Caco-2 (cell line): ENCODE results near the gene ARHGEF2. TPM values are rescaled to one million over a fixed set of nuclear protein-coding genes. Genes with fewer than 3 reads are reported as not detected.

Source experiments
- BruUV-seq: library from RNA; stranded (reverse); fragments of 400-500 nt; replicated peaks from 2 replicates; lab custom pipeline; 2021; lab: Mats Ljungman, UMichigan
- CTCF ChIA-PET: fragments of 300-600 bp; sonication (Branson Sonifier 250); formaldehyde crosslinking; loops from one replicate; lab custom pipeline; 2022; ENCODE audit warnings: antibody characterized with exemption; lab: Charles Lee
- POLR2A ChIA-PET: fragments of 300-600 bp; sonication (Branson Sonifier 250); formaldehyde crosslinking; loops from one replicate; lab custom pipeline; 2022; ENCODE audit warnings: antibody characterized with exemption; lab: Charles Lee
- DNase-seq, 2 experiments: peaks; one replicate each; pipeline versions ENCODE4 v3.0.0 to v3.0.0-alpha.2; 2020 to 2022
- H3K27me3 ChIP-seq: replicated peaks from 2 replicates; pipeline ENCODE4 v1.6.0; 2011; ENCODE audit warnings: low read length; ENCODE audit not compliant: control insufficient read depth, insufficient read depth
- H3K36me3 ChIP-seq: 2 replicates; pipeline ENCODE4 v1.5.1; 2011; ENCODE audit warnings: low read length; ENCODE audit not compliant: control insufficient read depth, insufficient read depth
- H3K4me1 ChIP-seq: fragments of 250-450 bp; sonication (Bioruptor Pico); 2 replicates; pipeline ENCODE4 v1.5.1; 2020; ENCODE audit warnings: mild to moderate bottlenecking
- H3K4me3 ChIP-seq: 2 replicates; pipeline ENCODE4 v1.5.1; 2011; ENCODE audit warnings: low read depth, mild to moderate bottlenecking, control low read depth, low read length
- H3K9me3 ChIP-seq: fragments of 250-450 bp; sonication (Bioruptor Pico); 2 replicates; pipeline ENCODE4 v1.5.1; 2020; ENCODE audit warnings: mild to moderate bottlenecking, moderate library complexity
- H3K27ac Mint-ChIP-seq: one replicate; pipeline ENCODE4 v1.8.0; 2022; ENCODE audit warnings: mixed read lengths; ENCODE audit not compliant: unreplicated experiment
- H3K27me3 Mint-ChIP-seq: one replicate; pipeline ENCODE4 v1.8.0; 2022; ENCODE audit warnings: mixed read lengths; ENCODE audit not compliant: insufficient read depth, unreplicated experiment
- H3K36me3 Mint-ChIP-seq: one replicate; pipeline ENCODE4 v1.8.0; 2022; ENCODE audit warnings: mild to moderate bottlenecking, mixed read lengths; ENCODE audit not compliant: insufficient read depth, unreplicated experiment
- H3K4me1 Mint-ChIP-seq: one replicate; pipeline ENCODE4 v1.8.0; 2022; ENCODE audit warnings: low read depth, mixed read lengths; ENCODE audit not compliant: unreplicated experiment
- H3K4me3 Mint-ChIP-seq: one replicate; pipeline ENCODE4 v1.8.0; 2022; ENCODE audit warnings: mild to moderate bottlenecking, moderate library complexity, mixed read lengths; ENCODE audit not compliant: unreplicated experiment
- H3K9me3 Mint-ChIP-seq: one replicate; pipeline ENCODE4 v1.8.0; 2022; ENCODE audit warnings: mixed read lengths; ENCODE audit not compliant: unreplicated experiment
- intact Hi-C: fragments of 100-400 bp; cut with micrococcal nuclease; formaldehyde crosslinking; loops from one replicate; pipeline ENCODE4 v1.10.0; 2022; ENCODE audit not compliant: unreplicated experiment
- total RNA-seq: library from RNA; stranded (reverse); gene quantifications from 2 replicates; pipeline ENCODE4 v1.2.3, GENCODE V29; 2022
- TF ChIP-seq, protein P1 (sequence below), 2 experiments: fragments of 200-600 bp in 1 of 2; IDR thresholded peaks; 1 replicate in 1 of 2; 2 replicates in 1 of 2; pipeline versions ENCODE4 v1.5.1 to v1.8.0; 2011 to 2022; ENCODE audit warnings: antibody characterized with exemption in 1 of 2, control low read depth in 1 of 2, inconsistent platforms in 1 of 2, low read depth in 1 of 2, low read length in 1 of 2, mild to moderate bottlenecking in 1 of 2, moderate library complexity in 1 of 2; ENCODE audit not compliant: insufficient read depth in 1 of 2, severe bottlenecking in 1 of 2, unreplicated experiment in 1 of 2

ARHGEF2 gene
- total RNA-seq, 1 experiment from 2014 or later = 60.3 TPM

DNA sequence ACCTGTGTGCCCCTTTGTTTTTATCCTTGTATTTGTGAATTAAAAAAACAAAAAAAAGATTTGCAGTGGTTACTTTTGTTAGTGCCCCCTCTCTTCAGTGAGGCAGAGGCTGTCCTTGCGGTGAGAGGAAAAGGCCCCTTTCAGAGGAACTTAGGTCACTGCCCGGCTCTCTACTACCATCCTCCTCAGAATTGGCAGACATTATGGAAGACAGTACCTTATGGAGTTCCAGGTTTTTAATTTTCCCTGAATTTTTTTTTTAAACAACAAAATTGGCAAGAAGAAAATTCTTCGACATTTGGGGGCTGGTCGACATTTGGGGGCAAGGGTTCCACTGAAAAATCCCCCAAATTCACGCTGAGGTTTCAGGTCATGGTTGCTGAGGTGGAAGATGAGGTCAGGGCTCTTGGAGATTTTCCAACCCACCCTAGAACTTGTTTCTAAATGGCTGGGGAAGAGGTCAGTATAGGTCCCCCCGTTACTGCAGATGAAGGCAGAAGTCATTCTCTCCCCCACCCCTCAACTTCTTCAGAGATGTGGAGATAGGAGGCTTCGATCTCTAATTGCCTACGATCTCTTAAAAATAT is 31.6 kb downstream of the ARHGEF2 start:
- Mint-ChIP-seq H3K9me3 (no peaks in the 10 kb centered on the region), H3K36me3 (peaks cover 78% of the 10 kb centered on the region), H3K4me3 (no peak overlapping the region), H3K27ac (no peak overlapping the region), H3K4me1 (peaks cover 11% of the 10 kb centered on the region), H3K27me3 (no peaks in the 10 kb centered on the region)
- no peak overlapping the region for H3K4me3 ChIP-seq
- H3K36me3 ChIP-seq = peaks cover 2% of the 10 kb centered on the region
- BruUV-seq = no TSS peak
- no peaks in the 10 kb centered on the region for H3K27me3 ChIP-seq
- ChIA-PET CTCF (no interaction called here), POLR2A (no interaction called here)
- intact Hi-C loops = no loop called here
- peaks cover 9% of the 10 kb centered on the region; the same call in 1 of the 2 replicates for H3K4me1 ChIP-seq
- no peaks in the 10 kb centered on the region for H3K9me3 ChIP-seq
- TF ChIP-seq, protein P1, sequence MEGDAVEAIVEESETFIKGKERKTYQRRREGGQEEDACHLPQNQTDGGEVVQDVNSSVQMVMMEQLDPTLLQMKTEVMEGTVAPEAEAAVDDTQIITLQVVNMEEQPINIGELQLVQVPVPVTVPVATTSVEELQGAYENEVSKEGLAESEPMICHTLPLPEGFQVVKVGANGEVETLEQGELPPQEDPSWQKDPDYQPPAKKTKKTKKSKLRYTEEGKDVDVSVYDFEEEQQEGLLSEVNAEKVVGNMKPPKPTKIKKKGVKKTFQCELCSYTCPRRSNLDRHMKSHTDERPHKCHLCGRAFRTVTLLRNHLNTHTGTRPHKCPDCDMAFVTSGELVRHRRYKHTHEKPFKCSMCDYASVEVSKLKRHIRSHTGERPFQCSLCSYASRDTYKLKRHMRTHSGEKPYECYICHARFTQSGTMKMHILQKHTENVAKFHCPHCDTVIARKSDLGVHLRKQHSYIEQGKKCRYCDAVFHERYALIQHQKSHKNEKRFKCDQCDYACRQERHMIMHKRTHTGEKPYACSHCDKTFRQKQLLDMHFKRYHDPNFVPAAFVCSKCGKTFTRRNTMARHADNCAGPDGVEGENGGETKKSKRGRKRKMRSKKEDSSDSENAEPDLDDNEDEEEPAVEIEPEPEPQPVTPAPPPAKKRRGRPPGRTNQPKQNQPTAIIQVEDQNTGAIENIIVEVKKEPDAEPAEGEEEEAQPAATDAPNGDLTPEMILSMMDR (IDR thresholded peaks at IDR 0.05; ENCODE audit: insufficient read depth in 1 of 2, low read depth in 1 of 2, low read length in 1 of 2, severe bottlenecking in 1 of 2, unreplicated experiment in 1 of 2) = no peak
- DNase-seq = no peak

- Mint-ChIP-seq H3K9me3 (no peaks in the 10 kb centered on the region), H3K36me3 (peaks cover 71% of the 10 kb centered on the region), H3K4me1 (peaks cover 19% of the 10 kb centered on the region), H3K27me3 (no peaks in the 10 kb centered on the region), H3K4me3 (no peak overlapping the region), H3K27ac (peak overlapping the region; percentile 65)
- intact Hi-C loops = no loop called here
- Histone ChIP-seq H3K9me3 (no peaks in the 10 kb centered on the region), H3K27me3 (no peaks in the 10 kb centered on the region), H3K4me3 (no peak overlapping the region), H3K4me1 (peaks cover 18% of the 10 kb centered on the region), H3K36me3 (no peaks in the 10 kb centered on the region; the same call in 1 of the 2 replicates)
- no peak for DNase-seq
- CTCF ChIA-PET = interaction anchor here (0.6 to 1.3 kb wide), 4 partner anchors 34 to 51 kb away, joined by 3 to 6 read pairs (median 3); no protein-coding TSS in a partner anchor
- TF ChIP-seq, protein P1 (IDR thresholded peaks at IDR 0.05; ENCODE audit: insufficient read depth in 1 of 2, low read depth in 1 of 2, low read length in 1 of 2, severe bottlenecking in 1 of 2, unreplicated experiment in 1 of 2) = no peak
- no TSS peak for BruUV-seq
- POLR2A ChIA-PET = interaction anchor here (1.2 kb wide), 1 partner anchor 10 kb away, joined by 3 read pairs; the partner anchor contains the start of gene KHDC4
Observed at GRCh38 chr1:155944444-155944799, 33.9 kb downstream of the ARHGEF2 start.

DNA sequence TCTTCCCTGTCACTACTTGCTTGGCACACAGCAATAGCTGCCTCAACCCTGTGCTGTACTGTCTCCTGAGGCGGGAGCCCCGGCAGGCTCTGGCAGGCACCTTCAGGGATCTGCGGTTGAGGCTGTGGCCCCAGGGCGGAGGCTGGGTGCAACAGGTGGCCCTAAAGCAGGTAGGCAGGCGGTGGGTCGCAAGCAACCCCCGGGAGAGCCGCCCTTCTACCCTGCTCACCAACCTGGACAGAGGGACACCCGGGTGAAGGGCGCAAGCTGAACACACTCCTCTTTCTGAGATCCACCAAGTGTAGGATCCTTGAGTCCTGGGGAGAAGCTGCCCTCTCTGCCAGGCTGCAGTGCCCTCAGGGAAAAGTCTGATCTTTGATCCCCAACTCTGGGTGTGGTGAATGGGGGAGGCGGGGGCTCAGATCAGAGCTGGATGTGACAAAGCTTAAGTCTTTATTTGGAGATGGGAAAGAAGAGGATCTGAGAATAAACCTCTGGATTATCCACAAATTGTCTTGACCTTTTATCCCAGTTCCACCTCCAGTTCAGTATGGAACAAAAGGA is 35.7 kb downstream of the ARHGEF2 start:
- H3K4me3 Mint-ChIP-seq = no peak overlapping the region
- Histone ChIP-seq H3K9me3 (no peaks in the 10 kb centered on the region), H3K36me3 (no peaks in the 10 kb centered on the region; the same call in 1 of the 2 replicates), H3K4me3 (no peak overlapping the region), H3K4me1 (peaks cover 18% of the 10 kb centered on the region), H3K27me3 (no peaks in the 10 kb centered on the region)
- TF ChIP-seq, protein P1 (IDR thresholded peaks at IDR 0.05; ENCODE audit: insufficient read depth in 1 of 2, low read depth in 1 of 2, low read length in 1 of 2, severe bottlenecking in 1 of 2, unreplicated experiment in 1 of 2) = no peak
- BruUV-seq = no TSS peak
- intact Hi-C loops = no loop called here
- H3K4me1 Mint-ChIP-seq = peaks cover 19% of the 10 kb centered on the region
- no peaks in the 10 kb centered on the region for H3K27me3 Mint-ChIP-seq
- H3K9me3 Mint-ChIP-seq = no peaks in the 10 kb centered on the region
- DNase-seq = no peak
- H3K36me3 Mint-ChIP-seq = peaks cover 53% of the 10 kb centered on the region
- ChIA-PET POLR2A (interaction anchor here (0.7 kb wide), 1 partner anchor 11 kb away, joined by 3 read pairs; no protein-coding TSS in a partner anchor), CTCF (interaction anchor here (1.0 kb wide), 1 partner anchor 41 kb away, joined by 3 read pairs; no protein-coding TSS in a partner anchor)
- peak overlapping the region; percentile 29 for H3K27ac Mint-ChIP-seq
